Trophoblast cell (in vitro differentiated cells and primary cell): ENCODE data around the gene KCNG4.
"Not testable (repeated sequence)": the region's sequence is repeated elsewhere in the genome, so short reads cannot be mapped to it uniquely, and the experiment has no call there.

Experiments
- DNase-seq, 2 donors: peaks; one replicate each; pipeline ENCODE4 v3.0.0-alpha.2; 2016
- H2AFZ ChIP-seq: 2 replicates; pipeline ENCODE4 v1.6.1; 2013; ENCODE audit warnings: low read length, moderate library complexity, mild to moderate bottlenecking; ENCODE audit not compliant: insufficient read depth, poor library complexity
- H2AK5ac ChIP-seq: 2 replicates; pipeline ENCODE4 v1.6.1; 2013; ENCODE audit warnings: mild to moderate bottlenecking, low read length
- H2BK120ac ChIP-seq: 2 replicates; pipeline ENCODE4 v1.6.1; 2013; ENCODE audit warnings: low read length, mild to moderate bottlenecking, moderate library complexity; ENCODE audit not compliant: insufficient read depth, poor library complexity
- H2BK12ac ChIP-seq: 2 replicates; pipeline ENCODE4 v1.6.1; 2013; ENCODE audit warnings: mild to moderate bottlenecking, low read length, moderate library complexity
- H2BK5ac ChIP-seq: 2 replicates; pipeline ENCODE4 v1.6.1; 2013; ENCODE audit warnings: low read length, low read depth, moderate library complexity, mild to moderate bottlenecking; ENCODE audit not compliant: poor library complexity
- H3K14ac ChIP-seq: 2 replicates; pipeline ENCODE4 v1.6.1; 2013; ENCODE audit warnings: mild to moderate bottlenecking, low read length
- H3K18ac ChIP-seq: 2 replicates; pipeline ENCODE4 v1.6.1; 2013; ENCODE audit warnings: mild to moderate bottlenecking, low read length
- H3K23ac ChIP-seq: 2 replicates; pipeline ENCODE4 v1.6.1; 2013; ENCODE audit warnings: low read length
- H3K27ac ChIP-seq: 2 replicates; pipeline ENCODE4 v1.5.1; 2013; ENCODE audit warnings: low read depth, mild to moderate bottlenecking, inconsistent platforms, low read length, moderate library complexity
- H3K27me3 ChIP-seq: 2 replicates; pipeline ENCODE4 v1.6.1; 2013; ENCODE audit warnings: inconsistent platforms, mild to moderate bottlenecking, low read length, moderate library complexity; ENCODE audit not compliant: insufficient read depth
- H3K36me3 ChIP-seq, 2 experiments: 1 replicate in 1 of 2; 2 replicates in 1 of 2; pipeline ENCODE4 v1.6.1; 2013; ENCODE audit warnings: low read length in 2 of 2, mild to moderate bottlenecking in 2 of 2, moderate library complexity in 1 of 2; ENCODE audit not compliant: insufficient read depth in 2 of 2, control insufficient read depth in 1 of 2
- H3K4ac ChIP-seq: 2 replicates; pipeline ENCODE4 v1.6.1; 2013; ENCODE audit warnings: low read depth, mild to moderate bottlenecking, low read length, moderate library complexity
- H3K4me1 ChIP-seq, 2 experiments: 1 replicate in 1 of 2; 2 replicates in 1 of 2; pipeline ENCODE4 v1.6.1; 2013; ENCODE audit warnings: low read length in 2 of 2, mild to moderate bottlenecking in 2 of 2, moderate library complexity in 1 of 2; ENCODE audit not compliant: insufficient read depth in 2 of 2, control insufficient read depth in 1 of 2
- H3K4me2 ChIP-seq: 2 replicates; pipeline ENCODE4 v1.6.1; 2013; ENCODE audit warnings: inconsistent platforms, mild to moderate bottlenecking, low read length, moderate library complexity
- H3K4me3 ChIP-seq: 2 replicates; pipeline ENCODE4 v1.5.1; 2013; ENCODE audit warnings: mild to moderate bottlenecking, low read depth, low read length, inconsistent platforms
- H3K79me1 ChIP-seq: one replicate; pipeline ENCODE4 v1.6.1; 2013; ENCODE audit warnings: low read length
- H3K79me2 ChIP-seq: 2 replicates; pipeline ENCODE4 v1.6.1; 2013; ENCODE audit warnings: low read length, mild to moderate bottlenecking; ENCODE audit not compliant: control insufficient read depth, insufficient read depth, poor library complexity
- H3K9ac ChIP-seq: 2 replicates; pipeline ENCODE4 v1.6.1; 2013; ENCODE audit warnings: mild to moderate bottlenecking, low read length
- H3K9me3 ChIP-seq: 2 replicates; pipeline ENCODE4 v1.6.1; 2013; ENCODE audit warnings: low read depth, mild to moderate bottlenecking, control low read depth, inconsistent platforms, low read length; ENCODE audit not compliant: insufficient read depth
- H4K12ac ChIP-seq: 2 replicates; pipeline ENCODE4 v1.6.1; 2013; ENCODE audit warnings: low read depth, mild to moderate bottlenecking, low read length, moderate library complexity
- H4K8ac ChIP-seq: 2 replicates; pipeline ENCODE4 v1.6.1; 2013; ENCODE audit warnings: low read depth, mild to moderate bottlenecking, low read length, moderate library complexity
- H4K91ac ChIP-seq: one replicate; pipeline ENCODE4 v1.6.1; 2013; ENCODE audit warnings: low read depth, mild to moderate bottlenecking, low read length, moderate library complexity
- WGBS: extraction: QIAGEN DNeasy Blood & Tissue Kit; methylation state at CpG from one replicate; pipeline ENCODE4 v1.1.7; 2013; ENCODE audit warnings: missing lambda C conversion rate; ENCODE audit not compliant: insufficient read length, insufficient coverage; ENCODE audit errors: extremely low coverage; 5-methylcytosine and 5-hydroxymethylcytosine counted together

The KCNG4 gene

GRCh38 chr16:84218176-84218823 lies 21.5 kb downstream of the KCNG4 start:
- Histone ChIP-seq H3K9me3 (no peaks in the 10 kb centered on the region), H3K27ac (no peak overlapping the region), H2BK12ac (no peak overlapping the region), H3K4me2 (no peak overlapping the region), H2BK120ac (no peak overlapping the region), H4K91ac (no peak overlapping the region), H4K12ac (no peak overlapping the region), H3K18ac (no peak overlapping the region), H3K14ac (no peak overlapping the region), H3K79me2 (no peaks in the 10 kb centered on the region), H2AFZ (no peak overlapping the region), H2AK5ac (no peak overlapping the region), H3K9ac (no peak overlapping the region), H4K8ac (no peak overlapping the region), H3K23ac (no peak overlapping the region), H2BK5ac (no peak overlapping the region), H3K4me1 (peaks cover 0 to 7% of the 10 kb centered on the region in 2 experiments), H3K4me3 (no peak overlapping the region), H3K79me1 (no peaks in the 10 kb centered on the region), H3K36me3 (no peaks in the 10 kb centered on the region), H3K4ac (no peak overlapping the region), H3K27me3 (no peaks in the 10 kb centered on the region)
- WGBS, result no CpG with 5 or more reads among the region's 17 CpGs
- no peak for DNase-seq

- H2BK120ac ChIP-seq, H3K4me1 ChIP-seq, H2AFZ ChIP-seq, H3K4me2 ChIP-seq, H3K79me2 ChIP-seq, H4K91ac ChIP-seq, H3K14ac ChIP-seq, H2BK12ac ChIP-seq, H2AK5ac ChIP-seq, H4K12ac ChIP-seq, H2BK5ac ChIP-seq, H3K27me3 ChIP-seq, H3K4ac ChIP-seq, H3K9ac ChIP-seq, H3K18ac ChIP-seq, H3K36me3 ChIP-seq, H4K8ac ChIP-seq, H3K27ac ChIP-seq, H3K79me1 ChIP-seq, H3K4me3 ChIP-seq, H3K23ac ChIP-seq, H3K9me3 ChIP-seq, DNase-seq: not testable (repeated sequence)
- WGBS, result no CpG with 5 or more reads among the region's 3 CpGs
These were observed 23.7 kb downstream of the KCNG4 start for GRCh38 chr16:84216144-84216543.

GRCh38 chr16:84215531-84215930 lies 24.3 kb downstream of the KCNG4 start:
- H3K79me1 ChIP-seq, result no peaks in the 10 kb centered on the region
- H3K14ac ChIP-seq, result no peak overlapping the region
- no peak for DNase-seq
- peaks cover 0 to 5% of the 10 kb centered on the region in 2 experiments for H3K4me1 ChIP-seq
- peaks cover 1% of the 10 kb centered on the region for H3K9me3 ChIP-seq
- no peak overlapping the region for H3K4me2 ChIP-seq
- no peak overlapping the region for H3K18ac ChIP-seq
- no peaks in the 10 kb centered on the region for H3K79me2 ChIP-seq
- no peak overlapping the region for H3K27ac ChIP-seq
- no peaks in the 10 kb centered on the region for H3K36me3 ChIP-seq
- no peak overlapping the region for H3K4ac ChIP-seq
- H2BK12ac ChIP-seq, result no peak overlapping the region
- H2AK5ac ChIP-seq, result no peak overlapping the region
- H4K91ac ChIP-seq, result no peak overlapping the region
- H3K27me3 ChIP-seq, result no peaks in the 10 kb centered on the region
- no peak overlapping the region for H3K23ac ChIP-seq
- no peak overlapping the region for H2BK120ac ChIP-seq
- H3K4me3 ChIP-seq, result no peak overlapping the region
- no peak overlapping the region for H4K12ac ChIP-seq
- no peak overlapping the region for H4K8ac ChIP-seq
- H2BK5ac ChIP-seq, result no peak overlapping the region
- H2AFZ ChIP-seq, result no peak overlapping the region
- no peak overlapping the region for H3K9ac ChIP-seq
- no CpG with 5 or more reads among the region's 5 CpGs for WGBS

GRCh38 chr16:84214451-84215066 lies 25.3 kb downstream of the KCNG4 start:
- Histone ChIP-seq H3K36me3 (no peaks in the 10 kb centered on the region), H3K14ac (no peak overlapping the region), H4K12ac (no peak overlapping the region), H2BK120ac (no peak overlapping the region), H4K91ac (no peak overlapping the region), H3K79me1 (no peaks in the 10 kb centered on the region), H3K18ac (no peak overlapping the region), H3K9me3 (peaks cover 2% of the 10 kb centered on the region), H3K27me3 (no peaks in the 10 kb centered on the region), H3K27ac (no peak overlapping the region), H2BK12ac (no peak overlapping the region), H3K4me2 (no peak overlapping the region), H3K79me2 (no peaks in the 10 kb centered on the region), H3K4me1 (peaks cover 0 to 5% of the 10 kb centered on the region in 2 experiments), H2BK5ac (no peak overlapping the region), H3K9ac (no peak overlapping the region), H2AFZ (no peak overlapping the region), H3K4ac (no peak overlapping the region), H3K4me3 (no peak overlapping the region), H4K8ac (no peak overlapping the region), H3K23ac (no peak overlapping the region), H2AK5ac (no peak overlapping the region)
- DNase-seq, result no peak
- WGBS, result no CpG with 5 or more reads among the region's 15 CpGs
